ENCODE results near the gene SMPX. TPM values are rescaled to one million over a fixed set of nuclear protein-coding genes. Genes with fewer than 3 reads are reported as not detected.

SMPX gene
- total RNA-seq, 1 donor from 2014 or later = not detected

DNA sequence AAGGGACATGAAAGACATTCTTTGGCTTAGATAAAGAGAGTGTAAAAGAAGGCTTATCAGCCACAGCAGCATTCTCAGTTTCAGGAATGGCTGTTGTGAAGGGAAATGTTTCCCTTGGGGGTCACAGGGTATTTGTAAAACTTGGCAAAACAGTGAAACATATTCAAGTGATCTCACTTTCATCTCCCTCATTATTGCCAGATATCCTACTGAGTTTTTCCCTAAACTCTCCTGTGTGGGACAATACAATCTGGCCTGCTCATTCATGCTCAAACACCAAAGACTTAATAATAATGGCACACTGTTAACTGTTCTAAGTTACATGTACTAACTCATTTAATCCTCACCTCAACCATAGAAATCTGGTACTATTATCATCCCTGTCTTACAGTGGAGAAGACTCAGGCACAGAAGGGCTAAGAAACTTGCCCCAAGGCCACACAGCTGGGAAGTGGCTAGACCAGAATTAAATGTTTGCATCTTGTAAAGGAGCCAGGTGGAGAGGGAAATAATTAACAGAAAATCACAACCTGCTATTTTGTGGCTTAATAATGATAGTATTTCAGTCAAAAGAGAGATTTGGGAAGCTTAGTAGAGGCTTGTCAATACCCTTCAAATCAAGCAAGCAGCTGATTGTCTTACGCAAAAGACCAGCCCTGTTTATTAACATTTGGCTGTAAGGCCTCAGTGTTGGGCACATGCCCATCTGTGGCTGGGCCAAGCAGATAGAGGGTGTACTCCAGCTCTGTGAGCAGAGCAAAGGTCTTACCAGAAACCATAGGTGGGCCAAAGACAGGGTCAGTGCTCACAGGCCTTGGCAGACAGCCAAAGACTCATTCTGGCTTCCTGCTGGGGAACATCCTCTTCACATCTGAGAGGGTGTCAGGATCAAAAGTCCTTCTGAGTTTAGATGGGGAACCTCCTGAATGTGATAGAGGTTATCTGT lies 17.3 kb downstream of the SMPX start:
- Mint-ChIP-seq H3K36me3 (ENCODE audit: insufficient read depth) (no peaks in the 10 kb centered on the region), H3K4me1 (ENCODE audit: low read depth) (peaks cover 14% of the 10 kb centered on the region), H3K4me3 (ENCODE audit: low read depth) (no peak overlapping the region), H3K9me3 (ENCODE audit: low read depth) (no peaks in the 10 kb centered on the region), H3K27ac (no peak overlapping the region), H3K27me3 (peaks cover 2% of the 10 kb centered on the region)
- TF ChIP-seq, protein P1, sequence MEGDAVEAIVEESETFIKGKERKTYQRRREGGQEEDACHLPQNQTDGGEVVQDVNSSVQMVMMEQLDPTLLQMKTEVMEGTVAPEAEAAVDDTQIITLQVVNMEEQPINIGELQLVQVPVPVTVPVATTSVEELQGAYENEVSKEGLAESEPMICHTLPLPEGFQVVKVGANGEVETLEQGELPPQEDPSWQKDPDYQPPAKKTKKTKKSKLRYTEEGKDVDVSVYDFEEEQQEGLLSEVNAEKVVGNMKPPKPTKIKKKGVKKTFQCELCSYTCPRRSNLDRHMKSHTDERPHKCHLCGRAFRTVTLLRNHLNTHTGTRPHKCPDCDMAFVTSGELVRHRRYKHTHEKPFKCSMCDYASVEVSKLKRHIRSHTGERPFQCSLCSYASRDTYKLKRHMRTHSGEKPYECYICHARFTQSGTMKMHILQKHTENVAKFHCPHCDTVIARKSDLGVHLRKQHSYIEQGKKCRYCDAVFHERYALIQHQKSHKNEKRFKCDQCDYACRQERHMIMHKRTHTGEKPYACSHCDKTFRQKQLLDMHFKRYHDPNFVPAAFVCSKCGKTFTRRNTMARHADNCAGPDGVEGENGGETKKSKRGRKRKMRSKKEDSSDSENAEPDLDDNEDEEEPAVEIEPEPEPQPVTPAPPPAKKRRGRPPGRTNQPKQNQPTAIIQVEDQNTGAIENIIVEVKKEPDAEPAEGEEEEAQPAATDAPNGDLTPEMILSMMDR (IDR thresholded peaks at IDR 0.05; ENCODE audit: unreplicated experiment) = no peak
- DNase-seq (ENCODE audit: low spot score, unreplicated experiment) = no peak

DNA sequence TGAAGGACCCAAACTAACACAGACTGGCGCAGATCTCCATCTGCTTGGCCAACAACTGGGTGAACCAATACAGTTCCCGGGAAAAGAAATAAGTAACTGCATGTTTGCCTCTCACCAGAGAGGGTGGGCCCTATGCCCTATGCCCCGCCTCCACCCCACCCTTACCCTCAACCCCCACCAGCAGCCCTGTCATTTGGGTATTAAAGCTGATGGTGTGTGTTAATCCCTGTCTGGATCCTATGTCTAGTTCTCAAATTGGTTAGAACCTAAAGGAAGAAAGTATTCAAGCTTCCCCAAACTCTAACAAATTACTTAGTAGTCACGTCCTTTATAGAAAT lies 19.0 kb downstream of the SMPX start:
- H3K36me3 Mint-ChIP-seq (ENCODE audit: insufficient read depth) = no peaks in the 10 kb centered on the region
- peaks cover 2% of the 10 kb centered on the region for H3K27me3 Mint-ChIP-seq
- H3K27ac Mint-ChIP-seq = peak overlapping the region; percentile 90
- H3K4me3 Mint-ChIP-seq (ENCODE audit: low read depth) = peak overlapping the region; percentile 63
- H3K9me3 Mint-ChIP-seq (ENCODE audit: low read depth) = no peaks in the 10 kb centered on the region
- TF ChIP-seq, protein P1 (IDR thresholded peaks at IDR 0.05; ENCODE audit: unreplicated experiment) = no peak
- peaks cover 26% of the 10 kb centered on the region for H3K4me1 Mint-ChIP-seq (ENCODE audit: low read depth)
- no peak for DNase-seq (ENCODE audit: low spot score, unreplicated experiment)

DNA sequence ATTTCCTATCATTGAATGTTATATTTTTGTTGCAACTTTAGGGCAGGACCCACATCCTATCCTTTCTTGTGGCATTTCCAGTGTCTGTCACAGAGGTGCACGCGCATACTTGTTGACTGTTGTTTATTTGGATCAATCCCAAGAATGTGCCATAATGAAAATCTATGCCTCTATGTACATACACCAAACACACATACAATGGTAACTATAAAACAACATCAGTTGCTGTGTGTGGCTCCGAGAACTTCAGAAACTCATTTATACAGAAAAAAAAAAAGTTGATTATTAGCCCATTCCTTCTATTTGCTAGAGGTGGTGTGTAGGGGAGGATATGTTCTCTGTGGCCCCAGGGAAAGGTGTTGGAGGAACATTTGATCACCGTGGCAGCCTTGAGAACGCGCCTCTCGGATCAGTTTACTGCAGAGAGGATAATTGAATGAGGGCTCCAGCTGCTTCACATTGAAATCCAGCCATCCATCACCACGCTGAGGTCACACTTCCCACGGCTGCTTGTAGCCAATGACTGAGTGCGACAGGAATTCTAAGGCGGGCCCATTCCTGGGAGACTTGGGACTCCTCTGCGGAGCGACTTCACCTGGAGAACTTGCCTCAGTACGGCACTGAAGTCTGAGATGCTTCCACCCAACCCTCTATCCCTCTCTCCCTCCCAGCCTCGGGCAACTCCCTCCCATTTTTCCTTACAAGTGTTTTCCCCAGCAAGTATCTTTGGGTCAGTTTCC lies 19.5 kb downstream of the SMPX start:
- no peaks in the 10 kb centered on the region for H3K9me3 Mint-ChIP-seq (ENCODE audit: low read depth)
- peak overlapping the region; percentile 90 for H3K27ac Mint-ChIP-seq
- peaks cover 2% of the 10 kb centered on the region for H3K27me3 Mint-ChIP-seq

DNA sequence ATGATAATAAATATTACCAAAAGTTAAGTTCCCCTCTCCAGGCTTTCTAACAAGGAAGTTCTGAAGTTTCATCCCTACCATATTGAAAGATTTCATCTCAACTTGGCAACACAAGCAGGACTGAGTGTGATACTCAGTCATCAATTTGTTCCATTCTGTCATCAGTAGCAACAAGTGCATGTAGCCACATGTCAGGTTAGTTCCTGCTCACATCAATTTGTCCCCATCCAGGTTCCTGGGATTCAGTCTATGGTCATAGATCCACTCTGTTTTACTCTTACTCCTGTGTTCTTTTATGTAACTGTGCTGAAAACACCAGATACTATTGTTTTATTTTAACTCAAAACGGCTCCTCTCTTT lies 22.2 kb downstream of the SMPX start:
- Mint-ChIP-seq H3K36me3 (ENCODE audit: insufficient read depth) (no peaks in the 10 kb centered on the region), H3K4me1 (ENCODE audit: low read depth) (peaks cover 33% of the 10 kb centered on the region), H3K27ac (no peak overlapping the region), H3K9me3 (ENCODE audit: low read depth) (no peaks in the 10 kb centered on the region), H3K27me3 (peaks cover 2% of the 10 kb centered on the region), H3K4me3 (ENCODE audit: low read depth) (no peak overlapping the region)
- TF ChIP-seq, protein P1 (IDR thresholded peaks at IDR 0.05; ENCODE audit: unreplicated experiment) = no peak
- no peak for DNase-seq (ENCODE audit: low spot score, unreplicated experiment)

More for the DNA sequence above, 19.5 kb downstream of the SMPX start:
- H3K4me1 Mint-ChIP-seq (ENCODE audit: low read depth) = peaks cover 31% of the 10 kb centered on the region
- no peaks in the 10 kb centered on the region for H3K36me3 Mint-ChIP-seq (ENCODE audit: insufficient read depth)
- TF ChIP-seq, protein P1 (IDR thresholded peaks at IDR 0.05; ENCODE audit: unreplicated experiment) = no peak
- H3K4me3 Mint-ChIP-seq (ENCODE audit: low read depth) = peak overlapping the region; percentile 63
- peak; percentile 49 for DNase-seq (ENCODE audit: low spot score, unreplicated experiment)

DNA sequence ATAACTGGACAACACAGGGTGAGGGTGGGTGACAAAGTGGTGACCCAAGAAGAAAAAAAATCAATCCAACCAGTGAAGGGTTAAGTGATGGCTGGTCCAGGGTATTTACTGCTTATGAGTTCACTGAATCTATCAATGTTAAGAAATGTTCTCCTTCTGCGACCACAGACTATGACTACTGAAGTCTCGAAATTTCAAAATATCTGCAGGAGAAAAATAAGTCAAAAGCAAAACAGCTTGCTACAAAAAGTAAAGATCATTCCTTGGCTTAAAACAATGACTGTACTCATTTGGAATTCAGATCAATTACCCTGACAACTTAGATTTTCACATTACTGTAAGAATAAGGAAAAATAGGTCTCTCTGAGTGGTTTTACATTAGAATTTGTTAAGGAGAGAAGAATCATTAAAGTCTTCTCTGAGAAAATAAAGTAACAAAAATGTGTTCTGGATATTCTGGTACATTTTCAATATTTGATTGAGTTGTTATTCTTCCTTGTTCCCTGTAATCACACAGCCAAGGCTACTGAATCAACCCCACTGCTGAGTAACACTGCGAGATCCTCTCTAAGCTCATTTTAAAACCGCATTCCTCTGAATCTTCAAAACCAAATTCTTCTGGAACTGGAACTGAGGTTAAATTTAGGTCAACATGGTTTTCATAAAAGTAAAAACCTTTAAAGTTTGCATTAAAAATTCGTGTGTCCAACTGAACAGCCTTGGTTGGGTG lies 22.7 kb downstream of the SMPX start:
- DNase-seq (ENCODE audit: low spot score, unreplicated experiment) = no peak
- peaks cover 28% of the 10 kb centered on the region for H3K4me1 Mint-ChIP-seq (ENCODE audit: low read depth)
- peak overlapping the region; percentile 35 for H3K27ac Mint-ChIP-seq
- TF ChIP-seq, protein P1 (IDR thresholded peaks at IDR 0.05; ENCODE audit: unreplicated experiment) = no peak
- H3K9me3 Mint-ChIP-seq (ENCODE audit: low read depth) = no peaks in the 10 kb centered on the region
- H3K36me3 Mint-ChIP-seq (ENCODE audit: insufficient read depth) = no peaks in the 10 kb centered on the region
- H3K27me3 Mint-ChIP-seq = peaks cover 2% of the 10 kb centered on the region
- H3K4me3 Mint-ChIP-seq (ENCODE audit: low read depth) = no peak overlapping the region
